ENCODE data around the gene ZDHHC6. TPM values are rescaled to one million over a fixed set of nuclear protein-coding genes. Genes with fewer than 3 reads are reported as not detected.

The ZDHHC6 gene
- total RNA-seq, 1 experiment from 2014 or later = 35.2 TPM

GRCh38 chr10:112487964-112488363 lies 41.2 kb upstream of the ZDHHC6 start:
- no peak overlapping the region for H2BK15ac ChIP-seq (ENCODE audit: low read depth, low read length)
- H3K4me1 ChIP-seq (ENCODE audit: insufficient read depth, low read length) = no peaks in the 10 kb centered on the region
- no peaks in the 10 kb centered on the region for H3K9me3 Mint-ChIP-seq
- no peaks in the 10 kb centered on the region for H4K20me1 ChIP-seq (ENCODE audit: control insufficient read depth, insufficient read depth, insufficient read length)
- no peak for TF ChIP-seq CTCF (conservative IDR thresholded peaks at IDR 0.05)
- H3K14ac ChIP-seq (ENCODE audit: insufficient read depth, low read length) = no peak overlapping the region
- no peak overlapping the region for H3K9ac ChIP-seq (ENCODE audit: extremely low read depth, insufficient read length, low read length)
- H3K4ac ChIP-seq (ENCODE audit: low read depth, low read length) = no peak overlapping the region
- no peak overlapping the region for H2BK12ac ChIP-seq (ENCODE audit: insufficient read length, low read depth, low read length)
- H4K91ac ChIP-seq (ENCODE audit: insufficient read length, low read depth, low read length) = no peak overlapping the region
- H4K8ac ChIP-seq (replicated peaks; ENCODE audit: insufficient read length, low read depth, low read length) = no peak overlapping the region
- no peak overlapping the region for H3T11ph ChIP-seq (ENCODE audit: low read length)
- no peak overlapping the region for H2AFZ ChIP-seq (ENCODE audit: low read length)
- no peaks in the 10 kb centered on the region for H3K27me3 Mint-ChIP-seq (ENCODE audit: low read depth)
- H3K56ac ChIP-seq (ENCODE audit: insufficient read length, low read depth, low read length) = no peak overlapping the region
- H3K4me1 Mint-ChIP-seq = peaks cover 5 to 12% of the 10 kb centered on the region in 2 experiments; a peak in 3 of 4 replicates
- H3K27me3 ChIP-seq (ENCODE audit: insufficient read depth, low read length) = no peaks in the 10 kb centered on the region
- H3K36me3 Mint-ChIP-seq (ENCODE audit: insufficient read depth in 1 of 3, low read depth in 3 of 3) = no peaks in the 10 kb centered on the region
- no peak overlapping the region for H3K4me3 Mint-ChIP-seq
- H3K9me3 ChIP-seq (ENCODE audit: control insufficient read depth, low read depth, low read length) = no peaks in the 10 kb centered on the region
- H2BK20ac ChIP-seq (ENCODE audit: low read depth, low read length, poor library complexity, severe bottlenecking) = no peak overlapping the region
- no peak for DNase-seq
- H2AK5ac ChIP-seq (ENCODE audit: insufficient read length, low read length) = no peak overlapping the region
- H3K79me1 ChIP-seq (ENCODE audit: insufficient read depth, low read depth, low read length, poor library complexity, severe bottlenecking) = no peaks in the 10 kb centered on the region
- no peak overlapping the region for H2BK120ac ChIP-seq (ENCODE audit: low read depth, low read length, poor library complexity, severe bottlenecking)
- no peaks in the 10 kb centered on the region for H3K23me2 ChIP-seq (ENCODE audit: insufficient read length, low read depth, low read length, poor library complexity, severe bottlenecking)
- no peaks in the 10 kb centered on the region for H3K79me2 ChIP-seq (ENCODE audit: insufficient read depth, low read length)
- H2BK5ac ChIP-seq (ENCODE audit: insufficient read length, low read length) = no peak overlapping the region
- H3K27ac ChIP-seq (ENCODE audit: insufficient read length, low read depth, low read length) = no peak overlapping the region
- H4K5ac ChIP-seq (ENCODE audit: insufficient read length, low read depth, low read length) = no peak overlapping the region
- H3K23ac ChIP-seq (ENCODE audit: insufficient read length, low read depth, low read length) = no peak overlapping the region
- H3K27ac Mint-ChIP-seq = no peak overlapping the region
- H3K4me2 ChIP-seq (ENCODE audit: insufficient read depth, insufficient read length, low read length) = no peak overlapping the region
- H3K18ac ChIP-seq (ENCODE audit: insufficient read length, low read depth, low read length) = no peak overlapping the region

All from H9 (cell line).